Stimulated activated CD8-positive, alpha-beta memory T cell treated with anti-CD3 and anti-CD28 coated beads, Interleukin-7, amount 100 ng/mL, for 1 hour (primary cell): ENCODE data around the gene EGFR.

Experiments
- DNase-seq, 2 donors: peaks; one replicate each; pipeline ENCODE4 v3.0.0-alpha.2; 2020; ENCODE audit warnings: low read depth in 2 of 2

EGFR gene

GRCh38 chr7:55187701-55188491 lies 169.1 kb downstream of the EGFR start:
- DNase-seq: no peak

GRCh38 chr7:55188590-55189138 lies 169.8 kb downstream of the EGFR start:
- no peak for DNase-seq

DNA sequence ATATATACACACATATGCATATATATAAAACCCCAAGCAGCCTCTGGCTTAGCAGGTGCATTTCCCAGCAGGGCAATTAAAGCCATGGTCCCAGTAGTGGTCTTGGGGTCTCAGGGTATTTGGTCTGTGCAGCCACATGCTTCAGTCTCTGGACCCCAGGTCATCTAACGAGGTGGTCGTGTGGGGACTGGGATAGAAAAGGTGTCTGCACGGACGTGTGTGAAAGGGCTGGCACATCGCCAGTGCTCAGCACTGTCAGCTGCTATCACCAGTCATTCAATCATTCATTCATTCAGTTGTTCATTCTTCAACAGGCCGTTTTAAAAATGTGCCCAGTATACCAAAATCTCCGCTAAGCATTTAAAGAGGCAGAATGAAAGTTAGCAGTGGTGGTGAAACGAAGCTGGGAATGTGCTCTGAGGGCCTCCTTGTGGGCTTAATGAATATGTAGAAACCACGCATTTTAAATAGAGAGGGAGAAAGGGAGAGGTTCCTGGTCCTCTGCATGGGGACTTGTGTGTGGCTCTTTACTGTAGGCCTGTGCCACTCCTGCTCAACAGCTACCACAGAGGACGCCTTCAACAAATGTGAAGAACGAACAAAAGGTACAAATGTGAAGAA lies 170.4 kb downstream of the EGFR start:
- DNase-seq: no peak

- DNase-seq: no peak
Observed at GRCh38 chr7:55189878-55190436, 171.1 kb downstream of the EGFR start.

GRCh38 chr7:55190511-55191160 lies 171.8 kb downstream of the EGFR start:
- no peak for DNase-seq

GRCh38 chr7:55191161-55191925 lies 172.5 kb downstream of the EGFR start:
- no peak for DNase-seq

DNA sequence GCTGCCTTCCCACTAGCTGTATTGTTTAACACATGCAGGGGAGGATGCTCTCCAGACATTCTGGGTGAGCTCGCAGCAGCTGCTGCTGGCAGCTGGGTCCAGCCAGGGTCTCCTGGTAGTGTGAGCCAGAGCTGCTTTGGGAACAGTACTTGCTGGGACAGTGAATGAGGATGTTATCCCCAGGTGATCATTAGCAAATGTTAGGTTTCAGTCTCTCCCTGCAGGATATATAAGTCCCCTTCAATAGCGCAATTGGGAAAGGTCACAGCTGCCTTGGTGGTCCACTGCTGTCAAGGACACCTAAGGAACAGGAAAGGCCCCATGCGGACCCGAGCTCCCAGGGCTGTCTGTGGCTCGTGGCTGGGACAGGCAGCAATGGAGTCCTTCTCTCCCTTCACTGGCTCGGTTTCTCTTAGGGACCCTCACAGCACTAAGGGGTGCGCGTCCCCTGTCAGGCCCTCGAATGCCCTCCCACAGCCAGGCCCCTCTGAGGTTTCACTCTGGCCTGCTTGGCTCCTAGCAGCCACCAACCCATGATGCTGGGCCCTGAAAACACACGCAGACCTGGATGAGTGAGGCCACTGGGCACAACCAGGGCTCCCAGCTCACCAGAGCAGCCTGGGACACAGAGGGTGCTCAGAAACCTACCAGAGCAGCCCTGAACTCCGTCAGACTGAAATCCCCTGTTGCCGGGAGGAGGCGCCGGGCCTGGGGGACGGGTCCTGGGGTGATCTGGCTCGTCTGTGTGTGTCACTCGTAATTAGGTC lies 173.3 kb downstream of the EGFR start:
- DNase-seq: no peak

- no peak for DNase-seq
Observed at GRCh38 chr7:55192723-55193122, 173.9 kb downstream of the EGFR start.

DNA sequence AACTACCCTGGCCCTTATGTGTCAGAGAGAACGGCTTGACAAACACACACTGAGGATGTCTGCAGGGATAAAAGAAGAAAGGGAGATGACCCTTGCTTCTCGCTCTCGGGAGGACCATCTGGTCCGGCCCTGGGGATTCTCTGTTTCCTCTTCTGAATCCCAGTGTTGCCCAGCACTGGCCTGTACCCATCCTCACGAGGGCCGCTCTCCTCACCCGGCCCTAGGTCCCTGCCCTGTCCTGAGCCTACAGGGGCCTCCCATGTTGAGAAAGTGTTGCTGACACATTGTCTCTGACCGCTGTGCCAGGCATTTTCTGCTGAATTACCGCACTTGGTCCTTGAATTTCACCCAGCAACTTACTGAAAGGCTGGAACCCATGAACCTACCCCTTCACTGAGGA lies 174.4 kb downstream of the EGFR start:
- DNase-seq: no peak

- DNase-seq: no peak
Observed at GRCh38 chr7:55194522-55194921, 175.7 kb downstream of the EGFR start.

DNA sequence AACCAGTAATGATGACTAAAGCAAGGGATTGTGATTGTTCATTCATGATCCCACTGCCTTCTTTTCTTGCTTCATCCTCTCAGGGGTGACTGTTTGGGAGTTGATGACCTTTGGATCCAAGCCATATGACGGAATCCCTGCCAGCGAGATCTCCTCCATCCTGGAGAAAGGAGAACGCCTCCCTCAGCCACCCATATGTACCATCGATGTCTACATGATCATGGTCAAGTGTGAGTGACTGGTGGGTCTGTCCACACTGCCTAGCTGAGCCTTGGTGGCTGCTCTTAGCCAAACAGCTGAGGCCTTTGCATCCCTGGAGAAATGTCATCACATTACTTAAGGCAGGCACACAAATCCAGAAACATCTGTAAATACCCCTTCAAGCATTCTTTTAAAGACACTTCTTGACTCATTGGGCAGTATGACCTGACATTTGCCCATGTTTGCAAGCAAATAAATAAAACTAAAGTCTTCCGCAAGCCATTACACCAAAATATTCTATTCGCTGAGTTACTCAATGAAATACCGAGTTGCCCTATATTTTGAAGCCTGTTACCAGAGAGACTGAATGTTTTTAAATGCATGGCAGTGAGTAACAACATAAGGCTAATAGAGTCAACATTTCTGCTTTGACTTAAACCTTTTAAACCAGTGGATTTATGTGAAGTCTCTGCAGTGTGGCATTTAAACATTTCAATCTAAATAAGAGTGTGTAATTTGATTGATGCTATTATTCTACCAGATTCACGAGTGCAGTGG lies 180.0 kb downstream of the EGFR start:
- no peak for DNase-seq

- no peak for DNase-seq
Observed at GRCh38 chr7:55199418-55199817, 180.6 kb downstream of the EGFR start.

- DNase-seq: no peak
Observed at GRCh38 chr7:55200441-55200840, 181.6 kb downstream of the EGFR start.

GRCh38 chr7:55202150-55202913 lies 183.5 kb downstream of the EGFR start:
- no peak for DNase-seq

DNA sequence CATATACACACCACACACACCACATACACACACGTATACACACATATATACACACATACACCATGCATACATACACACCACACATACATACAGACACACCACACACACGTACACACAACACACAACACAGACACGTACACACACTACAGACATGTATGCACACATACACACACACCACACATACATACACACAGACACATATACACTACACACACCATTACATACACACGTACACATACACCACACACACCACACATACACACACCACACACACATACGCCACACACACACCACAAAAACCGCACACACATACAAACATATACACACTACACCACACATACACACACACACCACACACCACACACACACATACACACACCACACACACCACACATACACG lies 184.5 kb downstream of the EGFR start:
- no peak for DNase-seq

DNA sequence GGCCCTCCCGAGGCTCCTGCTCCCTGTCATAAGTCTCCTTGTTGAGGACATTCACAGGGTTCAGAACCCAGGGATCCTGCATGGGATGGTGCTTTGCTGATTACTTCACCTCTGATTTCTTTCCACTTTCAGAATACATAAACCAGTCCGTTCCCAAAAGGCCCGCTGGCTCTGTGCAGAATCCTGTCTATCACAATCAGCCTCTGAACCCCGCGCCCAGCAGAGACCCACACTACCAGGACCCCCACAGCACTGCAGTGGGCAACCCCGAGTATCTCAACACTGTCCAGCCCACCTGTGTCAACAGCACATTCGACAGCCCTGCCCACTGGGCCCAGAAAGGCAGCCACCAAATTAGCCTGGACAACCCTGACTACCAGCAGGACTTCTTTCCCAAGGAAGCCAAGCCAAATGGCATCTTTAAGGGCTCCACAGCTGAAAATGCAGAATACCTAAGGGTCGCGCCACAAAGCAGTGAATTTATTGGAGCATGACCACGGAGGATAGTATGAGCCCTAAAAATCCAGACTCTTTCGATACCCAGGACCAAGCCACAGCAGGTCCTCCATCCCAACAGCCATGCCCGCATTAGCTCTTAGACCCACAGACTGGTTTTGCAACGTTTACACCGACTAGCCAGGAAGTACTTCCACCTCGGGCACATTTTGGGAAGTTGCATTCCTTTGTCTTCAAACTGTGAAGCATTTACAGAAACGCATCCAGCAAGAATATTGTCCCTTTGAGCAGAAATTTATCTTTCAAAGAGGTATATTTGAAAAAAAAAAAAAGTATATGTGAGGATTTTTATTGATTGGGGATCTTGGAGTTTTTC lies 186.5 kb downstream of the EGFR start:
- DNase-seq: no peak

- no peak for DNase-seq
Observed at GRCh38 chr7:55206235-55207029, 187.6 kb downstream of the EGFR start.
